Measurements from ENCODE around the gene KLHL22. TPM values are rescaled to one million over a fixed set of nuclear protein-coding genes. Genes with fewer than 3 reads are reported as not detected.

The KLHL22 gene
- total and polyA plus RNA-seq, 2 of the 4 experiments (the other 2 are of a cell fraction), result 27.1 to 30.1 TPM

- H2BK120ac ChIP-seq (ENCODE audit: low read depth, low read length), result peak within 1 kb of the TSS; percentile 87
- H3K27ac ChIP-seq (ENCODE audit: insufficient read depth, low read length), result peak within 1 kb of the TSS; percentile 97
- intact Hi-C loops (cut with micrococcal nuclease) (loop anchor here (5.0 kb wide), 2 partner anchors 45 to 60 kb away; no protein-coding TSS in a partner anchor), dilution Hi-C loops (cut with HindIII; ENCODE audit: low sequenced_read_pairs, unreplicated experiment) (no loop called here), in situ Hi-C loops (cut with MboI; ENCODE audit: low sequenced_read_pairs) (no loop called here)
- H3K56ac ChIP-seq (ENCODE audit: extremely low read depth, insufficient read depth, low read length), result peak within 1 kb of the TSS; percentile 98
- peak within 1 kb of the TSS; percentile 87 for H3K18ac ChIP-seq (ENCODE audit: low read depth, low read length)
- peak within 1 kb of the TSS; percentile 88 for H3K23ac ChIP-seq (ENCODE audit: low read depth, low read length)
- peaks cover 43% of the 10 kb centered on the region for H4K20me1 ChIP-seq (ENCODE audit: insufficient read depth, low read length)
- peak within 1 kb of the TSS; percentile 81 to 96 for H4K8ac ChIP-seq (ENCODE audit: low read depth in 2 of 2, low read length in 2 of 2)
- peak within 1 kb of the TSS; percentile 93 for H3K4ac ChIP-seq (ENCODE audit: low read depth, low read length)
- WGBS, 2 experiments (ENCODE audit: extremely low coverage in 2 of 2, insufficient read length in 1 of 2), result 0% methylated on average over 31 of the region's 58 CpGs; no CpG with 5 or more reads in 1 of the 2 experiments
- H2AK9ac ChIP-seq (replicated peaks; ENCODE audit: low read depth, low read length, poor library complexity), result peak within 1 kb of the TSS; percentile 99
- peak within 1 kb of the TSS; percentile 94 for H4K91ac ChIP-seq (ENCODE audit: insufficient read depth, low read depth, low read length)
- H3K4me3 ChIP-seq (ENCODE audit: insufficient read depth, low read depth, low read length), result peak within 1 kb of the TSS; percentile 78
- no TSS peak for BruUV-seq (replicated peaks)
- no peak within 1 kb of the TSS for H2BK20ac ChIP-seq (ENCODE audit: low read depth, low read length)
- POLR2A ChIA-PET (ENCODE audit: unreplicated experiment), result interaction anchor here (0.6 kb wide), 1 partner anchor 12 kb away, joined by 3 read pairs; the partner anchor contains the start of gene KLHL22
- H3K36me3 ChIP-seq (ENCODE audit: control insufficient read depth, insufficient read depth, low read length), result peaks cover 4% of the 10 kb centered on the region; the same call in 1 of the 2 replicates
- H4K5ac ChIP-seq (ENCODE audit: low read depth, low read length), result peak within 1 kb of the TSS; percentile 83
- ATAC-seq (ENCODE audit: low read depth), result peak; percentile 73
- peak within 1 kb of the TSS; percentile 97 for H3K9ac ChIP-seq (ENCODE audit: low read depth, low read length)
- CTCF ChIA-PET, result no interaction called here
- peak; percentile 89 for DNase-seq
- H3K4me1 ChIP-seq (ENCODE audit: control insufficient read depth, insufficient read depth, low read length), result peaks cover 18% of the 10 kb centered on the region
- H3K9me1 ChIP-seq (ENCODE audit: insufficient read depth, low read length), result peaks cover 15% of the 10 kb centered on the region
- H3K14ac ChIP-seq (replicated peaks; ENCODE audit: low read depth, low read length), result peak within 1 kb of the TSS; percentile 82
- peak within 1 kb of the TSS; percentile 96 for H3K4me2 ChIP-seq (ENCODE audit: low read depth, low read length)
- H2BK5ac ChIP-seq (ENCODE audit: low read depth, low read length, poor library complexity, severe bottlenecking), result peak within 1 kb of the TSS; percentile 94
- H2BK15ac ChIP-seq (ENCODE audit: low read depth, low read length), result peak within 1 kb of the TSS; percentile 92; the same call in 2 of the 3 replicates
- peak within 1 kb of the TSS; percentile 93 for H2AFZ ChIP-seq (replicated peaks; ENCODE audit: low read length, poor library complexity)
- H2AK5ac ChIP-seq (ENCODE audit: low read depth, low read length), result peak within 1 kb of the TSS; percentile 99
- H3K79me1 ChIP-seq (ENCODE audit: low read depth in 1 of 2, low read length in 2 of 2), result peaks cover 3 to 39% of the 10 kb centered on the region in 2 experiments
- no peaks in the 10 kb centered on the region for H3K27me3 ChIP-seq (ENCODE audit: control insufficient read depth, insufficient read depth, low read length)
- no peaks in the 10 kb centered on the region for H3K9me3 ChIP-seq (ENCODE audit: control insufficient read depth, insufficient read depth, low read length)
- TF ChIP-seq ELK1 (IDR thresholded peaks at IDR 0.05; ENCODE audit: borderline replicate concordance, low read depth, low read length), result no peak
- no peak for TF ChIP-seq CTCF (conservative IDR thresholded peaks at IDR 0.05; ENCODE audit: low read depth, low read length)
- TF ChIP-seq USF2 (IDR thresholded peaks at IDR 0.05; ENCODE audit: low read depth, low read length), result no peak
- TF ChIP-seq POLR2A (IDR thresholded peaks at IDR 0.05; ENCODE audit: low read depth, low read length), result peak; percentile 95
- peak; percentile 95 for TF ChIP-seq CHD1 (IDR thresholded peaks at IDR 0.05; ENCODE audit: low read depth, low read length)
- no peak for TF ChIP-seq RFX5 (IDR thresholded peaks at IDR 0.05; ENCODE audit: low read depth, low read length)
- no peak for TF ChIP-seq CEBPB (IDR thresholded peaks at IDR 0.05; ENCODE audit: low read depth, low read length)
- TF ChIP-seq NFE2L2 (IDR thresholded peaks at IDR 0.05; ENCODE audit: low read depth, low read length), result no peak
- TF ChIP-seq BHLHE40 (IDR thresholded peaks at IDR 0.05; ENCODE audit: low read depth, low read length), result peak; percentile 16; the same call in 1 of the 2 replicates
- TF ChIP-seq FOS (IDR thresholded peaks at IDR 0.05; ENCODE audit: low read depth, low read length), result peak; percentile 54; the same call in 1 of the 2 replicates
- TF ChIP-seq MAZ (IDR thresholded peaks at IDR 0.05; ENCODE audit: borderline replicate concordance, low read depth, low read length), result peak; percentile 36
- TF ChIP-seq MXI1 (IDR thresholded peaks at IDR 0.05; ENCODE audit: borderline replicate concordance, low read depth, low read length), result peak; percentile 46; the same call in 1 of the 2 replicates
- TF ChIP-seq RAD21 (IDR thresholded peaks at IDR 0.05; ENCODE audit: low read length), result 0 out of 2 replicates have a peak, but pooled peaks have one; percentile 26
Observed at GRCh38 chr22:20507253-20508066, 11.9 kb upstream of the KLHL22 start, which contains the start of gene MED15. TSS of gene MED15 (plus strand) at chr22:20507610. CDS start at chr22:20507679, 69 bp downstream.

Data from IMR-90 (cell line).